Measurements from ENCODE around the gene ZNF91.

DNA sequence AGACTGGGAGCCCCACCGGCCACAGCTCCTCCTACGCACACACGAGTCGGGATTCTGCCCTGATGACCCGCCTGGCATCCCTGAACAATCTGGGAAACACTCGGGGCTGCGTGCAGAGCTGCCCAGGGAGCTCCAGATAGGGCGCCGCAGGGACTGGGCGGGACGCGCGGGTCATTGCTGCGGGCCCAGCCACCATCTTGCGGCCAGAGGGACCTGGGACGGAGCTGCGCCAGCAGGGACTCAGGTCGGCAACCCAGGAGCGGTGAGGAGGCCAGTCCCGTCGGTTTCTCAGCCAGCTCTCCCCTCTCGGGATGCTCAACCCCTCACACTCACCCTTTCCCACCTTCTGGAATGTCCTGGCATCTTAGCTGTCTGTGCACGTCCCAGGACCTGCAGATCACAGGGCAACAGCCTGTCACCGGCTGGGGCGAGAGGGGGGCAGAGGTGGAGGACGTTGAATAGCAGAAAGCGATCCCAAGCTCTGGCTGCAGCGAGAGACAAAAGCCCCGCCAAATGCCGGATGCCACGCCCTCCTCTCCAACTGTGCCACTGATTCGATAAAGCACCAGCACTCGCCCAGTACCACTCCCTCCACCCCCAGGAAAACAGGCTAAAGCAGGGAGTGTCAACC lies 20.4 kb upstream of the ZNF91 start:
- no peak for TF ChIP-seq CTCF (IDR thresholded peaks at IDR 0.05; ENCODE audit: insufficient read depth, low read depth, low read length)
- TF ChIP-seq EZH2 (IDR thresholded peaks at IDR 0.05; ENCODE audit: insufficient read depth, low read length): no peak
